ENCODE measurements around the gene HIF3A.
"Not testable (repeated sequence)": the region's sequence is repeated elsewhere in the genome, so short reads cannot be mapped to it uniquely, and the experiment has no call there.

- TF ChIP-seq CHD2 (IDR thresholded peaks at IDR 0.05; ENCODE audit: low read length, partially characterized antibody); FOSB (CRISPR knock-in tag; IDR thresholded peaks at IDR 0.05); PBX3 (IDR thresholded peaks at IDR 0.05); BHLHE40 (IDR thresholded peaks at IDR 0.05; ENCODE audit: low read depth, low read length); GATA3 (IDR thresholded peaks at IDR 0.05; ENCODE audit: borderline replicate concordance); SMC3 (IDR thresholded peaks at IDR 0.05); ZNF302 (CRISPR knock-in tag; IDR thresholded peaks at IDR 0.05): not testable (repeated sequence)
Measured at GRCh38 chr19:46261501-46261900, 35.3 kb upstream of the HIF3A start.

All from A549 (cell line).